Measurements from ENCODE around the gene RRP8. TPM values are rescaled to one million over a fixed set of nuclear protein-coding genes. Genes with fewer than 3 reads are reported as not detected.

RRP8 gene
- total and polyA plus RNA-seq, 2 of the 8 experiments (the other 6 are each of a cell fraction or from before 2014, with no cell fraction given) = 4.2 to 14.9 TPM

DNA sequence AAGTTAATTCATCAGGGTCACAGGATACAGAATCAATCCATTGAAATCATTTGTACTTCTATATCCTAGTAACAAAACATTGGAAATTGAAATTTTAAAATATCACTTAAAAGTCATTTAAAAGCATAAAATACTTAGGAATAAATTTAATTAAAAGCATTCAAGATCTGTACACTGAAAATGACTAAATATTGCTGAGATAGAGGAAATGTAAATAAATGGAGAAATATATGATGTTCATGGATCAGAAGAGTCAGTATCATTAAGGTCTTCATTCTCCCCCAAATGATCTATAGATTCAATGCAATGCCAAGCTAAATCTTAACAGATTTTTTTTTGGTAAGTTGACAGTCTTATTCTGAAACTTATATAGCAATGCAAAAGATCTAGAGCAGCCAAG is 49.8 kb downstream of the RRP8 start:
- Histone ChIP-seq H3K4me3 (ENCODE audit: extremely low read depth in 1 of 4, insufficient read depth in 2 of 4, low read depth in 3 of 4, low read length in 4 of 4) (no peak overlapping the region), H3K79me1 (ENCODE audit: low read depth, low read length) (no peaks in the 10 kb centered on the region), H2BK15ac (ENCODE audit: low read length) (no peak overlapping the region), H3K9ac (replicated peaks in 1 of 4; ENCODE audit: extremely low read depth in 1 of 4, low read depth in 3 of 4, low read length in 3 of 4) (no peak overlapping the region), H3K4ac (replicated peaks; ENCODE audit: insufficient read length, low read depth, low read length) (no peak overlapping the region), H3K27me3 (replicated peaks in 1 of 4; ENCODE audit: control insufficient read depth in 3 of 4, extremely low read depth in 1 of 4, insufficient read depth in 3 of 4, low read length in 3 of 4) (no peaks in the 10 kb centered on the region), H2AFZ (ENCODE audit: low read length) (no peak overlapping the region), H3K4me2 (ENCODE audit: insufficient read depth in 1 of 2, low read depth in 2 of 2, low read length in 2 of 2) (no peak overlapping the region), H3K36me3 (ENCODE audit: control insufficient read depth in 2 of 4, insufficient read depth in 4 of 4, low read length in 3 of 4) (no peaks in the 10 kb centered on the region), H4K20me1 (replicated peaks in 1 of 2; ENCODE audit: control insufficient read depth in 1 of 2, insufficient read depth in 2 of 2, low read length in 2 of 2) (no peaks in the 10 kb centered on the region), H3K79me2 (ENCODE audit: control insufficient read depth in 1 of 2, insufficient read depth in 2 of 2, low read length in 2 of 2) (no peaks in the 10 kb centered on the region), H2BK20ac (ENCODE audit: low read length) (no peak overlapping the region), H3K27ac (ENCODE audit: low read depth, low read length) (no peak overlapping the region), H2BK12ac (ENCODE audit: low read depth, low read length) (no peak overlapping the region), H3K23ac (ENCODE audit: insufficient read length) (no peak overlapping the region), H3K4me1 (replicated peaks in 1 of 4; ENCODE audit: control insufficient read depth in 3 of 4, insufficient read depth in 4 of 4, low read length in 3 of 4) (no peaks in the 10 kb centered on the region), H2AK5ac (ENCODE audit: low read depth, low read length) (no peak overlapping the region), H2BK5ac (ENCODE audit: low read depth, low read length) (no peak overlapping the region), H4K8ac (ENCODE audit: extremely low read depth, insufficient read depth, low read length) (no peak overlapping the region), H3K14ac (ENCODE audit: insufficient read length) (no peak overlapping the region), H3K56ac (replicated peaks; ENCODE audit: insufficient read length, low read depth, low read length) (no peak overlapping the region), H2BK120ac (replicated peaks; ENCODE audit: low read depth, low read length) (no peak overlapping the region), H4K91ac (replicated peaks; ENCODE audit: insufficient read length, low read length) (no peak overlapping the region), H3K18ac (ENCODE audit: extremely low read depth, low read length) (no peak overlapping the region), H3K9me3 (ENCODE audit: insufficient read depth in 2 of 2, low read depth in 1 of 2, low read length in 1 of 2) (no peaks in the 10 kb centered on the region), H4K5ac (ENCODE audit: insufficient read length, low read depth, low read length) (no peak overlapping the region), H3K23me2 (ENCODE audit: low read depth, low read length) (no peaks in the 10 kb centered on the region)
- FAIRE-seq (no peak), DNase-seq (ENCODE audit: low read depth in 1 of 2, low spot score in 2 of 2) (no peak)
- CTCF ChIA-PET (ENCODE audit: partially characterized antibody) = interaction anchor here (1.0 to 6.8 kb wide), 3 partner anchors 17 to 23 kb away, joined by 4 to 48 read pairs (median 6); no protein-coding TSS in a partner anchor
- POLR2A ChIA-PET (ENCODE audit: partially characterized antibody) = interaction anchor here (1.9 kb wide), 1 partner anchor 10 kb away, joined by 5 read pairs; no protein-coding TSS in a partner anchor
- no peak for TF ChIP-seq CBX5 (IDR thresholded peaks at IDR 0.05; ENCODE audit: low read depth, low read length)
- no peak for TF ChIP-seq CHD2 (IDR thresholded peaks at IDR 0.05; ENCODE audit: low read length)
- no peak for TF ChIP-seq HDAC6 (IDR thresholded peaks at IDR 0.05; ENCODE audit: low read depth, low read length)
- TF ChIP-seq GABPA (IDR thresholded peaks at IDR 0.05; ENCODE audit: borderline replicate concordance, insufficient read depth, low read length) = no peak
- TF ChIP-seq SP1 (IDR thresholded peaks at IDR 0.05; ENCODE audit: low read depth, low read length) = no peak
- no peak for TF ChIP-seq SRF (IDR thresholded peaks at IDR 0.05; ENCODE audit: low read depth, low read length)
